Mucosa of rectum (tissue), 2 donors: ENCODE results near the gene RNF14.

Experiments used
- H3K27ac ChIP-seq, 2 donors: one replicate each; pipeline ENCODE4 v1.7.0; 2013; ENCODE audit warnings: inconsistent platforms in 2 of 2, low read depth in 2 of 2, low read length in 2 of 2
- H3K27me3 ChIP-seq, 2 donors: one replicate each; pipeline ENCODE4 v1.7.0; 2013; ENCODE audit warnings: low read length in 2 of 2; ENCODE audit not compliant: control insufficient read depth in 2 of 2, insufficient read depth in 2 of 2
- H3K36me3 ChIP-seq, 2 donors: one replicate each; pipeline ENCODE4 v1.7.0; 2013; ENCODE audit warnings: low read length in 2 of 2; ENCODE audit not compliant: control insufficient read depth in 2 of 2, insufficient read depth in 2 of 2
- H3K4me1 ChIP-seq, 2 donors: one replicate each; pipeline ENCODE4 v1.7.0; 2013; ENCODE audit warnings: low read length in 2 of 2, mild to moderate bottlenecking in 1 of 2; ENCODE audit not compliant: control insufficient read depth in 2 of 2, insufficient read depth in 2 of 2
- H3K4me3 ChIP-seq, 2 donors: one replicate each; pipeline ENCODE4 v1.7.0; 2013; ENCODE audit warnings: low read length in 2 of 2
- H3K9ac ChIP-seq, 2 donors: one replicate each; pipeline ENCODE4 v1.7.0; 2013; ENCODE audit warnings: low read length in 2 of 2, low read depth in 1 of 2, mild to moderate bottlenecking in 1 of 2
- H3K9me3 ChIP-seq, 2 donors: one replicate each; pipeline ENCODE4 v1.7.0; 2013; ENCODE audit warnings: low read length in 2 of 2; ENCODE audit not compliant: control insufficient read depth in 2 of 2
- donor health status: healthy.
- donor health status: Normal muscosa, but diverticular disease.

RNF14 gene

DNA sequence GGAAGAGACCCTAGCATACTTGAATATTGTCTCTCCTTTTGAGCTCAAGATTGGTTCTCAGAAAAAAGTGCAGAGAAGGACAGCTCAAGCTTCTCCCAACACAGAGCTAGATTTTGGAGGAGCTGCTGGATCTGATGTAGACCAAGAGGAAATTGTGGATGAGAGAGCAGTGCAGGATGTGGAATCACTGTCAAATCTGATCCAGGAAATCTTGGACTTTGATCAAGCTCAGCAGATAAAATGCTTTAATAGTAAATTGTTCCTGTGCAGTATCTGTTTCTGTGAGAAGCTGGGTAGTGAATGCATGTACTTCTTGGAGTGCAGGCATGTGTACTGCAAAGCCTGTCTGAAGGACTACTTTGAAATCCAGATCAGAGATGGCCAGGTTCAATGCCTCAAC, 9.5 kb downstream of the RNF14 start:
- Histone ChIP-seq H3K36me3 (peaks cover 60 to 69% of the 10 kb centered on the region in 2 donors), H3K4me3 (no peak overlapping the region)

DNA sequence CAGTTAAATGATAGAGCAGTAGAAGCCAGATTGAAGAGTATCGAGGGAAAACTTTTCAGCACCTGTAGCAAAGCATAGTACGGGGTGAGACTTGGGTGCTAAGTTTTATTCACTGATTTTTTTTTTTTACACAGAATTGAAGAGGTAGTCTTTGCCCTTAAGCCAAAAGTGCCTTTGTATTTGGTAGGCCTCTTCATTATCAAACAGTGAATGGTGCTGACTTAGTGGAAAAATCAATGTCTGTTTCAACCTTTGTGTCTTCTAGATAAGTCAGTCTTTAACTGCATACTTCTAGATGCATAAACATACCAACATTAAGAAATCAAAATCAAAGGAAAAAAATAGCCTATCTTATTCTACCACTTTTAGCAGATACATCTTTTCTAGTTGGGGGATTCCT, 13.7 kb downstream of the RNF14 start:
- no peak overlapping the region for H3K9ac ChIP-seq
- no peaks in the 10 kb centered on the region for H3K27me3 ChIP-seq
- no peak overlapping the region for H3K27ac ChIP-seq
- no peaks in the 10 kb centered on the region for H3K9me3 ChIP-seq
- H3K4me3 ChIP-seq: no peak overlapping the region
- peaks cover 68 to 84% of the 10 kb centered on the region in 2 donors for H3K36me3 ChIP-seq
- H3K4me1 ChIP-seq: peaks cover 0 to 4% of the 10 kb centered on the region in 2 donors

More for the DNA sequence above, 9.5 kb downstream of the RNF14 start:
- Histone ChIP-seq H3K4me1 (peaks cover 0 to 4% of the 10 kb centered on the region in 2 donors), H3K9ac (no peak overlapping the region), H3K27ac (no peak overlapping the region), H3K9me3 (no peaks in the 10 kb centered on the region), H3K27me3 (no peaks in the 10 kb centered on the region)

DNA sequence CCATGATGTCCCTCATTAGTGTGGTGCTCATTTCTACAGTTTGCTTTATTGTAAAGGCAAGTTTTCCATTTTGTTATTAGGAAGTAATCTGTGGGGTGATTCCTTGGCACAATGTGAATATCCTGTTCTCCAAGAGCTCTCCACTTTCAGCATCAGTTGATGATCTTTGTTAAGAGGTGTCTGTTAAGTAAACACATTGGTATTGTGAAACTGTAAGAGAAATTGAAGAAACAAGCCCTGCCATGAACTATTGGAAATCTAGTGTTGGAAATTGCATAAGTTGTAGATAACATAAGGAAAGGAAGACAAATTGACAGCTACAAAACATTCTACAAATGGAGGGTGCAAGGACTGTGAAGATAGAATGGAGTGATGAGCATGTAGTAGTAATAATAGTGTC, 17.2 kb downstream of the RNF14 start:
- H3K9me3 ChIP-seq: no peaks in the 10 kb centered on the region
- H3K27me3 ChIP-seq: no peaks in the 10 kb centered on the region
- H3K4me3 ChIP-seq: no peak overlapping the region
- H3K9ac ChIP-seq: no peak overlapping the region
- H3K36me3 ChIP-seq: peaks cover 40 to 65% of the 10 kb centered on the region in 2 donors
- H3K4me1 ChIP-seq: no peaks in the 10 kb centered on the region
- H3K27ac ChIP-seq: no peak overlapping the region

DNA sequence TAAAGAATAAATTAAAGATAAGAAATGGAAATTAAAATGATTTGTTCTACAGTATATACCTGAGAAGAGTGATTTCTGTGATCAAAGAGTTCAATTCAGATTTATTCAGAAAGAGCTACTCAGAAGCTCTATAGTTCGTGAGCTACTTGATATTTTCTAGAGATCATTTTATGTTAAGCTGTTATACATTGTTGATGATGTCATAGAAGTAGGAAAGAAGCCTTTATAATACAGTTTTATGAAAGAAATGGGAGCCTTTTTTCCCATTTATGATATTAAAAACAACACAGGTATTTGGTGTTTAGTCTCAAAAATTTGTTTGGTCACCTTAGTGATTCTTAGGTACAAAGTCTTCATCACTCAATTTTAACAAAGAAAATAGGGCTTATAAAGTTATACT, 20.8 kb downstream of the RNF14 start:
- H3K4me1 ChIP-seq: no peaks in the 10 kb centered on the region
- no peaks in the 10 kb centered on the region for H3K9me3 ChIP-seq
- H3K27ac ChIP-seq: no peak overlapping the region
- H3K27me3 ChIP-seq: no peaks in the 10 kb centered on the region
- H3K4me3 ChIP-seq: no peak overlapping the region
- peaks cover 31 to 57% of the 10 kb centered on the region in 2 donors for H3K36me3 ChIP-seq
- H3K9ac ChIP-seq: no peak overlapping the region

DNA sequence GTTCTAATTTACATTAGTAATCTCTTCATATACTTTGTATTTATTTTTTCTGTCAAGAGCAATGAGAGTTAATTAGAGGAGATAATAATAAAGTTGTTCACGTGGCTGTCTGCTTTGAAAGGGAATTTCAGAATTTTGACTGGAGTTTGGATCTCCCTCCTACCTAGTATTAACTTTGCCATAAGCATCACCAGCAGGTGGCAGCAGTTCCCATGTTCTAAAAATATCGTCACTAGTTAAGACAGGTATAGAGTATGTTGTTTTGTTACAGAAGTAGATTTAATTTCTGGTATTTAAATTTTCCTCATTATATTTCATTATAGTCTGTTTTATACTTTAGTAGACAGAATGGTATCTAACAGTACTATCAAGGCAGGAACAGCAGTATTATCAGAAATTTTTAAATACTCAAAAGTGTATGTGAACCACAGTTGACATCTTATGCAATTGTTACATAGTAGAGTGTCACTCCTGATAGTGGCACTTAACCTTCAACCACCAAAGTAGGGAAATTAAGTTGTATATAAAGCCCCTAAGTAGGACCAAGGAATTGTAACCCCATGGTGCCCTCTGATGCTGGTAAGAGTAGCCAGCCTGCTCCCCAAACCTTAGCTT, 23.6 kb downstream of the RNF14 start:
- Histone ChIP-seq H3K4me1 (no peaks in the 10 kb centered on the region), H3K9me3 (no peaks in the 10 kb centered on the region), H3K4me3 (no peak overlapping the region), H3K27me3 (no peaks in the 10 kb centered on the region), H3K27ac (no peak overlapping the region), H3K9ac (no peak overlapping the region), H3K36me3 (peaks cover 15 to 36% of the 10 kb centered on the region in 2 donors)

DNA sequence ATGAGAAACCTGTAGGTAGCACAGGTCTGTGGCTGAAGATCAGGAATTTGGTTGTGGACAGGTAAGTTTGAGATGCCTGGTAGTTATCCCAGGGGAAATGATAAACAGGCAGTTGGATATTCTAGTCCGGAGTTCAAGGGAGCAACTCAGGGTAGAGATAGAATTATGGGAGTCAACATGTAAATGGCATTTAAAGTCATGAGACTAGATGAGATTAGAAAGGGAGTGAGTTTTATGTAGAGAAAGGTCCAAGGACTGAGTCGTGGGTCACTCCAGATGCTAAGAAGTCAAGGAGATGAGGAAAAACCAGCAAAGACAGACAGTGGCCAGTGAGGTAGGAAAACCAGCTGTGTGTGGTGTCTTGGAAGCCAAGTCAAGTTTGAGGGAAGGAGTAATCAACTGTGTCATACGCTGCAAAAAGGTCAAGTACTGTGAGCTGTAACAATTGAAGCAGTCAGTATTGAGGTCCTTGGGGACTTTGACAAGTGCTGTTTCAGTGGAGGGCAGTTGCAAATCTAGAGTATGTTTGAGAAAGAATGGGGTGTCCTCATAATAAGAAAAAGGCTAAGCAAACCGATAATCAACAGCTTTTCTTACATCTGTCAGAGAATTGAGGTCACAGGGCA, 25.7 kb downstream of the RNF14 start:
- Histone ChIP-seq H3K27ac (no peak overlapping the region), H3K4me3 (no peak overlapping the region), H3K9me3 (no peaks in the 10 kb centered on the region), H3K36me3 (peaks cover 18 to 31% of the 10 kb centered on the region in 2 donors), H3K4me1 (no peaks in the 10 kb centered on the region), H3K9ac (no peak overlapping the region), H3K27me3 (no peaks in the 10 kb centered on the region)

DNA sequence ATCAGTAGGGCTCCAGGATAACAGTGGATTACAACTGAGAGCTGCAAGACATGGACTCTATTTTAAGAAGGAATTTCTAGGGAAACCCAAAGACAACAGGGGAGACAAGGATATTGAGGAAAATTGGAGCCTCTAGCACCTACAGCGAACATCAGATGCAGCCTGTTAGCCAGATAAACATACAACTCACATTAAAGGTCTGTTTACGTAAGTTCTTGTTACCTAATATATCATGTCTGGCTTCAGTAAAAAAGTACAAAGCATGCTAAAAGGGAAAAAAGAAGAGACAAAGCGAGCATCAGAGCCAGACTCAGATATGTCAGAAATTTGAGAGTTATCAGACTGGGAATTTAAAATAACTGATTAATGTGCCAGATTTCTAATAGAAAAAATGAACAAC, 26.8 kb downstream of the RNF14 start:
- no peak overlapping the region for H3K4me3 ChIP-seq
- H3K9ac ChIP-seq: no peak overlapping the region
- H3K27ac ChIP-seq: no peak overlapping the region
- no peaks in the 10 kb centered on the region for H3K27me3 ChIP-seq
- no peaks in the 10 kb centered on the region for H3K4me1 ChIP-seq
- no peaks in the 10 kb centered on the region for H3K9me3 ChIP-seq
- peaks cover 23 to 31% of the 10 kb centered on the region in 2 donors for H3K36me3 ChIP-seq

DNA sequence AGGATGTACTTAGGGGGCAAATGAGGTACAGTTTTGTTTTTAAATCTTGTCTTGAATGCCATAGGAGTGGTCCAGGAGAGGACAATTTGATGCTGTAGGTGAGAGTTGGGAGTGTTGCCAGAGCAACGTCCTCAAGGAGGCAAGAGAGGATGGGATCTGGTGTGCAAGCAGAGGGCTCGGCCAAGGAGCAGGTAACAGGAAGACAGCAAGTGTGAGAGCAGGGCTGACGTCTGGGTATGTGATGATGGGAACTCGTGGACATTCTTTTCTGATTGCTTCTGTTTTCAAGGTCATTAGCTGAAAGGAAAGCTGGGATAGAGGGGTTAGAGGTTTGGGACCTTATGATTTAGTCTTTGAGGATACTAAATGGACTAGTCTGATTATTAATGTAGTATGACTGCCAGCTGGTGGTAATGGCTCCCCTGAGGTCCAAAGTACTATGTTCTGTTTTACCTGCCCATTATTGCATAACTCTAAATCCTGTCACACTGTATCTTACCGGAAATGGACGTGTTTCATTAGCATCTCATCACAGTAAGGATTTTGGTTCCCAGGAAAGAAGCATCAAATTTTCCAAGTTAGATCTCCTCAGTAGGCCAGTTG, 28.6 kb downstream of the RNF14 start:
- H3K36me3 ChIP-seq: peaks cover 30 to 35% of the 10 kb centered on the region in 2 donors
- no peak overlapping the region for H3K9ac ChIP-seq

DNA sequence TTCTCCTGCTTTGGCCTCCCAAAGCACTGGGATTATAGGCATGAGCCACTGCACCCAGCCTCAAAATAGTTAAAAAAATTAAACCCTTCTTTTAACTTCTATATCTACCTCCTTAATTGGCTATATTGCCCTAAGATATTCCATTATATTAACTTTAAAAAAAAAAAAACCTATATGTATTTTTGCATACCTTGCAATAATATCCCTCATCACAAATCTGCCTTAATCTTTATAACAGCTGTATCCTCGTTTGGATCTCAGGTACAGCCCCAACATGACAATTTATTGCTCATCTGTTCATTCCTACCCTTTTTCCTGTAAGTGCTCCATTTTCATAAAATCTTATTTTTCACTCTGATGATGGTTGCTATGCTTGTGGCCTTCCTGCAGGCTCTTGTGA, 31.3 kb downstream of the RNF14 start:
- Histone ChIP-seq H3K36me3 (peaks cover 33 to 34% of the 10 kb centered on the region in 2 donors), H3K4me1 (no peaks in the 10 kb centered on the region), H3K9ac (no peak overlapping the region), H3K27ac (no peak overlapping the region), H3K27me3 (no peaks in the 10 kb centered on the region), H3K9me3 (no peaks in the 10 kb centered on the region), H3K4me3 (no peak overlapping the region)

More for the DNA sequence above, 28.6 kb downstream of the RNF14 start:
- no peaks in the 10 kb centered on the region for H3K4me1 ChIP-seq
- no peaks in the 10 kb centered on the region for H3K9me3 ChIP-seq
- H3K4me3 ChIP-seq: no peak overlapping the region
- H3K27me3 ChIP-seq: no peaks in the 10 kb centered on the region
- no peak overlapping the region for H3K27ac ChIP-seq

DNA sequence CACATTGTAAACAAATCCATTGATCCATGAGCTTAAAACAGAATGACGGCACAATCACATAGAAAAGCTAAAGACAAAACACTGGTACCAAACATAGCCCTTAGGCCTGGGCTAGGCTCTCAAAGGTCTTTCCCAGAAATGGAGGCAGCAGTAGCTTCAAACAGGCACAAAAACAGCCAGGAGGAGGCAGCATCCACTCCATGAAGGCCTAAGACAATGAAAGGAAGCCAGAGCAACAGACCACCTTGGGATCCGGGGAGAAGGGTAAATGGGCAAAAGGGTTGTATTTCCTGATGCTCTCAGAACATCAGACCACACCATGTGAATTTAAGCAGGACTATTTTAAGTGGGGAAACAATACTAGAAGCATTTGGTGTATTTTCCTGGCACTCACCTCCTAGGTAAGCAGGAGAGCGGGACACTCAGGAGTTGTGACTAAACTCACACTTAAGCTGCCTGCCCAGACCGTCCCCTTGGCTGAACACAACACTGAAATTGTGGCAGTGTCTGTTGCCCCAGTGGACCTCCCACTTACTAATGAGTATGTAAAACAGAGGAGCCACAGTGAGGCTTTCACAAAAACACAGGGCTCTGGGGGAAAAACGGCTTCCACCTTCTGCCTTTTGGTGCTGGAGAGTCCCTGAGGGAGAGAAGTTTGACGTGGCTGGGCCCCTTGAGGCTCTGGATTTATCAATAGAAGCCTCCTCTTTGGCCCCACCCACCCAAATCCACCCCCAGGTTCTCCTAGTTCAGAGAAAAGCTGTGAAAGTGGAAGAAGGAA, 32.0 kb downstream of the RNF14 start:
- no peak overlapping the region for H3K4me3 ChIP-seq
- no peak overlapping the region for H3K9ac ChIP-seq
- H3K36me3 ChIP-seq: peaks cover 35 to 37% of the 10 kb centered on the region in 2 donors
- H3K9me3 ChIP-seq: no peaks in the 10 kb centered on the region
- H3K27me3 ChIP-seq: no peaks in the 10 kb centered on the region
- no peaks in the 10 kb centered on the region for H3K4me1 ChIP-seq
- no peak overlapping the region for H3K27ac ChIP-seq
